CD14-positive monocyte (primary cell): Measurements from ENCODE around the gene CDH4. TPM values are rescaled to one million over a fixed set of nuclear protein-coding genes. Genes with fewer than 3 reads are reported as not detected.

Experiments
- DNase-seq, 3 donors: peaks; one replicate each; pipeline ENCODE4 v3.0.0-alpha.2; 2011 to 2022
- H2AFZ ChIP-seq: 2 replicates; pipeline ENCODE4 v1.6.0; 2012; ENCODE audit warnings: mild to moderate bottlenecking, low read depth, low read length, inconsistent platforms; ENCODE audit not compliant: insufficient read depth, poor library complexity, severe bottlenecking
- H3K27ac ChIP-seq, 2 donors: 1 replicate in 1 of 2; 2 replicates in 1 of 2; pipeline ENCODE4 v1.5.1; 2012 to 2013; ENCODE audit warnings: low read length in 2 of 2, control low read depth in 1 of 2, inconsistent platforms in 1 of 2, low read depth in 1 of 2, mild to moderate bottlenecking in 1 of 2
- H3K27me3 ChIP-seq, 2 donors: one replicate each; pipeline versions ENCODE4 v1.6.0 to v1.6.1; 2011 to 2013; ENCODE audit warnings: low read length in 2 of 2; ENCODE audit not compliant: control insufficient read depth in 2 of 2, insufficient read depth in 2 of 2
- H3K36me3 ChIP-seq, 2 donors: replicated peaks in 1 of 2; 1 replicate in 1 of 2; 2 replicates in 1 of 2; pipeline versions ENCODE4 v1.5.1 to v1.6.1; 2012 to 2013; ENCODE audit warnings: low read length in 2 of 2, control low read depth in 1 of 2, inconsistent platforms in 1 of 2, mild to moderate bottlenecking in 1 of 2; ENCODE audit not compliant: insufficient read depth in 2 of 2, control insufficient read depth in 1 of 2
- H3K4me1 ChIP-seq, 2 donors: 1 replicate in 1 of 2; 2 replicates in 1 of 2; pipeline versions ENCODE4 v1.5.1 to v1.6.1; 2012 to 2013; ENCODE audit warnings: low read length in 2 of 2, control low read depth in 1 of 2, inconsistent platforms in 1 of 2, mild to moderate bottlenecking in 1 of 2, moderate library complexity in 1 of 2; ENCODE audit not compliant: insufficient read depth in 2 of 2, control insufficient read depth in 1 of 2
- H3K4me2 ChIP-seq: replicated peaks from 2 replicates; pipeline ENCODE3; 2012; ENCODE audit warnings: low read length, moderate library complexity, mild to moderate bottlenecking; ENCODE audit not compliant: poor library complexity, severe bottlenecking; ENCODE audit errors: extremely low read depth
- H3K4me3 ChIP-seq, 3 experiments: fragments of 200-600 bp in 1 of 3; sonication (generic) in 1 of 3; replicated peaks in 1 of 3; 1 replicate in 2 of 3; 2 replicates in 1 of 3; pipeline ENCODE4 v1.5.1; 2011 to 2013; ENCODE audit warnings: low read length in 3 of 3, mild to moderate bottlenecking in 3 of 3, control low read depth in 2 of 3, low read depth in 2 of 3, inconsistent platforms in 1 of 3, moderate library complexity in 1 of 3
- H3K79me2 ChIP-seq: 2 replicates; pipeline ENCODE4 v1.6.0; 2012; ENCODE audit warnings: mild to moderate bottlenecking, control low read depth, inconsistent platforms, low read length, moderate library complexity; ENCODE audit not compliant: insufficient read depth
- H3K9ac ChIP-seq: 2 replicates; pipeline ENCODE4 v1.6.0; 2017; ENCODE audit warnings: low read length, mild to moderate bottlenecking; ENCODE audit not compliant: insufficient read depth, poor library complexity, severe bottlenecking
- H3K9me3 ChIP-seq, 2 donors: replicated peaks in 1 of 2; 1 replicate in 1 of 2; 2 replicates in 1 of 2; pipeline versions ENCODE4 v1.5.1 to v1.6.1; 2012 to 2013; ENCODE audit warnings: low read length in 2 of 2, control low read depth in 1 of 2; ENCODE audit not compliant: control insufficient read depth in 1 of 2, insufficient read depth in 1 of 2
- H4K20me1 ChIP-seq: 2 replicates; pipeline ENCODE4 v1.6.0; 2012; ENCODE audit warnings: mild to moderate bottlenecking, low read length, control low read depth, moderate library complexity; ENCODE audit not compliant: insufficient read depth
- H3K27ac Mint-ChIP-seq, 7 donors: one replicate each; pipeline ENCODE4 v1.8.0; 2020; ENCODE audit warnings: mild to moderate bottlenecking in 7 of 7, mixed read lengths in 7 of 7, moderate library complexity in 6 of 7, inconsistent platforms in 2 of 7
- H3K27me3 Mint-ChIP-seq, 3 donors: one replicate each; pipeline ENCODE4 v1.8.0; 2021 to 2022; ENCODE audit warnings: low read depth in 3 of 3, mild to moderate bottlenecking in 3 of 3, mixed read lengths in 3 of 3, moderate library complexity in 3 of 3, inconsistent platforms in 1 of 3
- H3K36me3 Mint-ChIP-seq, 2 donors: one replicate each; pipeline ENCODE4 v1.8.0; 2020; ENCODE audit warnings: mixed read lengths in 2 of 2, inconsistent platforms in 1 of 2, mild to moderate bottlenecking in 1 of 2
- H3K4me1 Mint-ChIP-seq: one replicate; pipeline ENCODE4 v1.8.0; 2020; ENCODE audit warnings: mild to moderate bottlenecking, mixed read lengths
- H3K4me3 Mint-ChIP-seq, 2 donors: one replicate each; pipeline ENCODE4 v1.8.0; 2020; ENCODE audit warnings: mild to moderate bottlenecking in 2 of 2, mixed read lengths in 2 of 2, moderate library complexity in 1 of 2
- H3K9me3 Mint-ChIP-seq, 7 donors: one replicate each; pipeline ENCODE4 v1.8.0; 2020 to 2022; ENCODE audit warnings: mixed read lengths in 7 of 7, mild to moderate bottlenecking in 6 of 7, moderate library complexity in 6 of 7, inconsistent platforms in 2 of 7
- WGBS: methylation state at CpG from one replicate; pipeline ENCODE4 v1.1.5; 2013; ENCODE audit warnings: missing lambda C conversion rate; ENCODE audit not compliant: insufficient coverage; 5-methylcytosine and 5-hydroxymethylcytosine counted together
- intact Hi-C, 2 donors: fragments of 100-400 bp; cut with micrococcal nuclease; formaldehyde crosslinking; loops; one replicate each; pipeline versions ENCODE4 v1.15.0 to v1.15.1; 2023
- polyA plus RNA-seq, 3 donors: library from polyadenylated mRNA; depleted of rRNA in 1 of 3; unstranded in 2 of 3; stranded (reverse) in 1 of 3; fragments of 300-500 nt in 2 of 3; fragments of >200 nt in 1 of 3; fragmentation: Illumina TruSeq in 2 of 3; gene quantifications; 1 replicate in 2 of 3; 2 replicates in 1 of 3; pipeline ENCODE4 v1.2.3, GENCODE V29; 2012 to 2021
- TF ChIP-seq, protein P1 (sequence below): fragments of 200-600 bp; IDR thresholded peaks from one replicate; pipeline ENCODE4 v1.8.0; 2022; ENCODE audit warnings: antibody characterized with exemption, mild to moderate bottlenecking

The CDH4 gene
- polyA plus RNA-seq, 3 donors, result not detected

DNA sequence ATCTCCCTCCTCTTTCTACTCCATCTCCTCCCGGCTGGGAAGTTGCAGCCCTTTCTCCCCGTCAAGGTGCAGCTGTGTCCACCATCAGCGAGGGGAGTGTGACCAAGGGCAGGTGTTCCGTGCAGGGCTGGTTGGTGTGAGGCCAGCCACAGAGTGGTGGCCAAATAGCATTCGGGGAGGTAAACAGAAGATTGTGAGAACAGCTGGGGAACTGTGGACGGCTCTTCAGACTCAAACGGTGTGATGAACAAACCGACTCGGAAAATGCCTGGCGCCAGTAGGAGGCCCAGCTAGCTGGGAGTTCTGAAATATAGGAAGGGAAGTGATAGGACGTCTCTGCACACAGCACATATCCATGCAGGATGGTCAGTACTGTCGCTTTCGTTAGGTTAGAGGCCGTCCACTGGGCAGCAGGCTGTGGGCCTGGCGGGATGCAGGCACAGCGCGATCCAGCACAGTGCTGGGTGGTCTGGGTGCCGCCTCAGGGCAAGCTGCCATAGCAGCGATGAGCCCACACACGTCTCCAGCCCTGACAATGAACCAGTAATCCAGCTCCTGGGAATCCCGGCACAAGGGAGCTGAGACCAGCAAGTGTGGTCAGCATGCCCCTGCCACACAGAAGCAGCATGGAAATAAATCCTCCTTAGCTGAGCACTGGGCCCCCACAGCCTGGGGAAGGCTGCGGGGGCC lies 555.6 kb downstream of the CDH4 start:
- H3K9ac ChIP-seq, result no peak overlapping the region
- DNase-seq, result no peak
- Mint-ChIP-seq H3K4me1 (peaks cover 4% of the 10 kb centered on the region), H3K27ac (no peak overlapping the region), H3K27me3 (peaks cover 5 to 19% (median 11%) of the 10 kb centered on the region in 3 donors), H3K4me3 (no peak overlapping the region), H3K9me3 (peaks cover 0 to 58% (median 20%) of the 10 kb centered on the region in 7 donors), H3K36me3 (no peaks in the 10 kb centered on the region)
- H3K79me2 ChIP-seq, result no peaks in the 10 kb centered on the region
- TF ChIP-seq, protein P1, sequence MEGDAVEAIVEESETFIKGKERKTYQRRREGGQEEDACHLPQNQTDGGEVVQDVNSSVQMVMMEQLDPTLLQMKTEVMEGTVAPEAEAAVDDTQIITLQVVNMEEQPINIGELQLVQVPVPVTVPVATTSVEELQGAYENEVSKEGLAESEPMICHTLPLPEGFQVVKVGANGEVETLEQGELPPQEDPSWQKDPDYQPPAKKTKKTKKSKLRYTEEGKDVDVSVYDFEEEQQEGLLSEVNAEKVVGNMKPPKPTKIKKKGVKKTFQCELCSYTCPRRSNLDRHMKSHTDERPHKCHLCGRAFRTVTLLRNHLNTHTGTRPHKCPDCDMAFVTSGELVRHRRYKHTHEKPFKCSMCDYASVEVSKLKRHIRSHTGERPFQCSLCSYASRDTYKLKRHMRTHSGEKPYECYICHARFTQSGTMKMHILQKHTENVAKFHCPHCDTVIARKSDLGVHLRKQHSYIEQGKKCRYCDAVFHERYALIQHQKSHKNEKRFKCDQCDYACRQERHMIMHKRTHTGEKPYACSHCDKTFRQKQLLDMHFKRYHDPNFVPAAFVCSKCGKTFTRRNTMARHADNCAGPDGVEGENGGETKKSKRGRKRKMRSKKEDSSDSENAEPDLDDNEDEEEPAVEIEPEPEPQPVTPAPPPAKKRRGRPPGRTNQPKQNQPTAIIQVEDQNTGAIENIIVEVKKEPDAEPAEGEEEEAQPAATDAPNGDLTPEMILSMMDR, result no peak
- H2AFZ ChIP-seq, result no peak overlapping the region
- 98% methylated on average over 14 of the region's 22 CpGs for WGBS
- H3K9me3 ChIP-seq, result peaks cover 0 to 98% of the 10 kb centered on the region in 2 donors
- no peak overlapping the region for H3K4me3 ChIP-seq
- no peaks in the 10 kb centered on the region for H3K4me1 ChIP-seq
- no peaks in the 10 kb centered on the region for H3K36me3 ChIP-seq
- H3K4me2 ChIP-seq, result no peak overlapping the region
- H4K20me1 ChIP-seq, result no peaks in the 10 kb centered on the region
- intact Hi-C loops, result no loop called here
- no peak overlapping the region for H3K27ac ChIP-seq
- H3K27me3 ChIP-seq, result no peaks in the 10 kb centered on the region

DNA sequence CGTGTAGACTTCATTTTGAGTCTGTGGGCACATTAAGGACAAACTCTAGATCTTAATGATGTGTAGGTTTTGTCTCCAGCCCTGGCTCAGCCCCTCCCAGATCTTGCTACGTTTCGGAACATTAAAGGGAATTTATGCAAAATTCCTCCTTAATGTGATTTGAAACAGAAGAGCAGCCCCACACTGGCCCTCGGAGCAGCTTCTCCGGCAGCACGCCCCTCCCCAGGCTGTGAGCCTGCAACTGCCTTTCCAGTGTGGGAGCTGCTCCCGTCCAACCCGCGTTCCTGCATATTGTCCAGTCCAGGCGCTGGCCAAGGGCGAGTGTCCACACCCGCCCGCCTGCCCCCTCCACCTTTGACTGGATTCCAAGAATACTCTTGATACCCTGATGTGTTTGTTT lies 556.4 kb downstream of the CDH4 start:
- no peak overlapping the region for H3K9ac ChIP-seq
- no peaks in the 10 kb centered on the region for H3K27me3 ChIP-seq
- no peaks in the 10 kb centered on the region for H3K36me3 ChIP-seq
- H3K9me3 ChIP-seq, result peaks cover 0 to 97% of the 10 kb centered on the region in 2 donors
- no peak for DNase-seq
- H2AFZ ChIP-seq, result no peak overlapping the region
- TF ChIP-seq, protein P1, result no peak
- H3K27me3 Mint-ChIP-seq, result peaks cover 4 to 12% (median 6%) of the 10 kb centered on the region in 3 donors
- no peaks in the 10 kb centered on the region for H3K36me3 Mint-ChIP-seq
- no peaks in the 10 kb centered on the region for H3K4me1 ChIP-seq
- H3K9me3 Mint-ChIP-seq, result peaks cover 0 to 54% (median 22%) of the 10 kb centered on the region in 7 donors
- peaks cover 3% of the 10 kb centered on the region for H3K4me1 Mint-ChIP-seq
- H3K79me2 ChIP-seq, result no peaks in the 10 kb centered on the region
- H3K4me3 ChIP-seq, result no peak overlapping the region
- H3K27ac ChIP-seq, result no peak overlapping the region
- H3K27ac Mint-ChIP-seq, result no peak overlapping the region
- WGBS, result 94% methylated on average over 4 of the region's 13 CpGs
- H3K4me2 ChIP-seq, result no peak overlapping the region
- intact Hi-C loops, result no loop called here
- no peak overlapping the region for H3K4me3 Mint-ChIP-seq
- no peaks in the 10 kb centered on the region for H4K20me1 ChIP-seq
